ENCODE results near the gene SEMA3E.

- TF ChIP-seq CTCF (IDR thresholded peaks at IDR 0.05) (no peak), POLR2A (IDR thresholded peaks at IDR 0.05) (no peak), EP300 (IDR thresholded peaks at IDR 0.05) (no peak), POLR2AphosphoS5 (IDR thresholded peaks at IDR 0.05) (no peak)
Observed at GRCh38 chr7:83325083-83325482, 323.9 kb downstream of the SEMA3E start.
